Right atrium auricular region (tissue), 2 donors: Measurements from ENCODE around the gene SLC25A27. TPM values are rescaled to one million over a fixed set of nuclear protein-coding genes. Genes with fewer than 3 reads are reported as not detected.
A peak's percentile ranks its signal among the peaks of the same experiment; 100 is the strongest.

Experiments
- DNase-seq: peaks from one replicate; pipeline ENCODE4 v3.0.0-alpha.2; 2019; ENCODE audit warnings: low spot score
- H3K27ac ChIP-seq, 2 donors: fragments of 200-600 bp; sonication (generic); 1 replicate in 1 of 2; 2 replicates in 1 of 2; pipeline ENCODE4 v1.5.1; 2016 to 2019
- H3K27me3 ChIP-seq, 2 donors: fragments of 200-600 bp; sonication (generic); one replicate each; pipeline versions ENCODE4 v1.5.1 to v1.6.0; 2017 to 2019
- H3K36me3 ChIP-seq: fragments of 200-600 bp; sonication (generic); one replicate; pipeline ENCODE4 v1.5.1; 2016
- H3K4me1 ChIP-seq, 2 donors: fragments of 200-600 bp; sonication (generic); one replicate each; pipeline versions ENCODE4 v1.5.1 to v1.6.0; 2017 to 2019
- H3K4me3 ChIP-seq, 2 donors: fragments of 200-600 bp; sonication (generic); 1 replicate in 1 of 2; 2 replicates in 1 of 2; pipeline ENCODE4 v1.5.1; 2017 to 2019; ENCODE audit warnings: mild to moderate bottlenecking in 1 of 2, moderate library complexity in 1 of 2
- H3K9me3 ChIP-seq, 2 donors: fragments of 200-600 bp; sonication (generic); one replicate each; pipeline ENCODE4 v1.5.1; 2019
- total RNA-seq, 2 donors: library from RNA; depleted of rRNA; stranded (reverse); fragments of >200 nt; gene quantifications; one replicate each; pipeline ENCODE4 v1.1.0, GENCODE V29; 2016
- TF ChIP-seq, protein P1 (sequence below), 2 donors: fragments of 200-600 bp; sonication (generic); IDR thresholded peaks; one replicate each; pipeline ENCODE4 v1.5.1; 2019; ENCODE audit warnings: antibody characterized with exemption in 2 of 2

SLC25A27 gene
- total RNA-seq, 2 donors from 2014 or later: 6.2 to 7.5 TPM

DNA sequence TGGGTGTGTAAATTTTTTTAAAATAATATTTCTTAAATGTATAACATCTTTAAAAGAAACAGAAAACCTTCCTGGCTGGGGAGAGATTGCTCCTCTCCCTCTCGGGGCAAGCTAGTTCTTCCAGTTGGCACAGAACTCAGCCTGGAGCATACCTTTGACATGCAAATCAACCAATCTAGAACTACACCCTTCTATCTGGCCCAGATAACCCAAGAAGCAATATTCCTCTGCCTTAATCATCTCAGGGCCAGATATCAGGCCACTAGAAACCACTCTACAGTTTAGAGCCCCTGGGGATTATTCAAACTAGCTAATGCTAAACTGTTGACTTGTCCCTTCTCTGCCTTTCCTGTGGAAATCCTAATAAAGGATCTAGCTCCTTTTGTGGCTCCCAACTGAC is 34.0 kb upstream of the SLC25A27 start:
- Histone ChIP-seq H3K4me1 (no peaks in the 10 kb centered on the region), H3K9me3 (peaks cover 0 to 8% of the 10 kb centered on the region in 2 donors), H3K27me3 (no peaks in the 10 kb centered on the region), H3K36me3 (no peaks in the 10 kb centered on the region), H3K27ac (no peak overlapping the region), H3K4me3 (no peak overlapping the region)
- TF ChIP-seq, protein P1, sequence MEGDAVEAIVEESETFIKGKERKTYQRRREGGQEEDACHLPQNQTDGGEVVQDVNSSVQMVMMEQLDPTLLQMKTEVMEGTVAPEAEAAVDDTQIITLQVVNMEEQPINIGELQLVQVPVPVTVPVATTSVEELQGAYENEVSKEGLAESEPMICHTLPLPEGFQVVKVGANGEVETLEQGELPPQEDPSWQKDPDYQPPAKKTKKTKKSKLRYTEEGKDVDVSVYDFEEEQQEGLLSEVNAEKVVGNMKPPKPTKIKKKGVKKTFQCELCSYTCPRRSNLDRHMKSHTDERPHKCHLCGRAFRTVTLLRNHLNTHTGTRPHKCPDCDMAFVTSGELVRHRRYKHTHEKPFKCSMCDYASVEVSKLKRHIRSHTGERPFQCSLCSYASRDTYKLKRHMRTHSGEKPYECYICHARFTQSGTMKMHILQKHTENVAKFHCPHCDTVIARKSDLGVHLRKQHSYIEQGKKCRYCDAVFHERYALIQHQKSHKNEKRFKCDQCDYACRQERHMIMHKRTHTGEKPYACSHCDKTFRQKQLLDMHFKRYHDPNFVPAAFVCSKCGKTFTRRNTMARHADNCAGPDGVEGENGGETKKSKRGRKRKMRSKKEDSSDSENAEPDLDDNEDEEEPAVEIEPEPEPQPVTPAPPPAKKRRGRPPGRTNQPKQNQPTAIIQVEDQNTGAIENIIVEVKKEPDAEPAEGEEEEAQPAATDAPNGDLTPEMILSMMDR (IDR thresholded peaks at IDR 0.05): no peak
- DNase-seq: no peak

DNA sequence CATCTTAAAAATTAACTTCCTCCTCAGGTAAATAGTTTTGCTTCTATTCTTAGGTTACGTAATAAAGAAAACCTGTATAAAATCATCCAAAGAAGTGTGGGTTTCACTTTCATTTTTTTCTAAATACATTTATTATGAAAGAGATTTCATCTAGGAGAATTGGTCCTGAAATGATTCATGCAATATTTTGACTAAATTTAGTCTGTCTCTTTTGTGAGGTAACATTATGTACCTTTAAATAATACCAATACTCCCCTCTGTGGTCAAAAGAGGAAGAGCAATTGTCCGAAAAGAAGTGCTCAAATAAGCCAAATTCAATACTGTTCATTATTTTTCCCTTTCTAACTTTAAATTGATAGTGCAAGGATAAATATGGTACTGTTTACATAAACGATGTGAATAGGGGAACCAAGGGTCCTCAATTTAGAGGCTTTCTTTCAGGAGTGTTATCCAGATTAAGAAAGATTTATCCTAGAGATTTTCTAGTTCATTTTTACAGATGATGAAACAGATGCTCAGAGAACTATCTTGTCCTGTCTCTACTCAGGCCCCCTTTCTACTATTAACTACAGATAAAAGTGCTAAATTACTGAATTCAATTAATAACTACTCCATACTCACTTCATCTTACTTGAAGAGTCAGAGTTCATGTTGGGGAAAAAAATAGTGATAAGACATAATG is 26.4 kb upstream of the SLC25A27 start:
- Histone ChIP-seq H3K4me3 (no peak overlapping the region), H3K27ac (no peak overlapping the region), H3K9me3 (peaks cover 0 to 7% of the 10 kb centered on the region in 2 donors), H3K36me3 (no peaks in the 10 kb centered on the region), H3K4me1 (peaks cover 0 to 8% of the 10 kb centered on the region in 2 donors), H3K27me3 (no peaks in the 10 kb centered on the region)
- no peak for DNase-seq
- TF ChIP-seq, protein P1 (IDR thresholded peaks at IDR 0.05): peak; percentile 48 to 76

DNA sequence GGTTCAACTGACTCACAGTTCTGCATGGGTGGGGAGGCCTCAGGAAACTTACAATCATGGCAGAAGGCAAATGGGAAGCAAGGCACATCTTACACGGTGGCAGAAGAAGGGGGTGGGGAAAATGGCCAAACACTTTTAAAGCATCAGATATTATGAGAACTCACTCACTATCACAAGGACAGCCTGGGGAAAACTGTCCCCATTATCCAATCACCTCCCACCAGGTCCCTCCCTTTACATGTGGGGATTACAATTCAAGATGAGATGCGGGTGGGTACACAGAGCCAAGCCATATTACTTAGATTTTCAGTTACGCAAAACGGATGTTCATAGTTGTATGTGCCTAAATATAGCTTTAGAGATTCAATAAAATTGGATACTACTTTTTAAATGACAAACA is 25.8 kb upstream of the SLC25A27 start:
- TF ChIP-seq, protein P1 (IDR thresholded peaks at IDR 0.05): no peak

DNA sequence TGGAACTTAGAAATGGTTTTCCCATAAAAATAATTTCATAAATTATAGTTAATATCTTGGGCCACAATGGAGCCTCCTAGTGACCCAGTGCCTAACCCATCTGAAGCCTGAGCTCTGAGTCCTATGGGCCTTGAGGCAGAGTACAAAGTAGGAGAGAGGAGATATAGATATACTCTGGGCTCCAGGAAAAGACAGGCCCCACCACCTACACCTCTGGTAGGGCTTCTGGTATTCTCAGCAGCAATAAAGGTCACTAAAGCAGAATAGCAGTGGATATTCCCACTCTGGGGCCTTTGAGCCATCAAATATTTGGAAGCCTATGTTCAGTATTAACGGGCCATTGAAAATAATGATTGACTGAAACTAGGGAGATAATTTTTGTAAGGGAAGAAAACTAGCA is 24.3 kb upstream of the SLC25A27 start:
- Histone ChIP-seq H3K36me3 (no peaks in the 10 kb centered on the region), H3K9me3 (no peaks in the 10 kb centered on the region), H3K27ac (peak overlapping the region in 1 of 2 donors; percentile 17), H3K4me1 (peaks cover 0 to 8% of the 10 kb centered on the region in 2 donors), H3K4me3 (no peak overlapping the region), H3K27me3 (no peaks in the 10 kb centered on the region)
- no peak for DNase-seq
- TF ChIP-seq, protein P1 (IDR thresholded peaks at IDR 0.05): no peak

More for the DNA sequence above, 25.8 kb upstream of the SLC25A27 start:
- Histone ChIP-seq H3K36me3 (no peaks in the 10 kb centered on the region), H3K27me3 (no peaks in the 10 kb centered on the region), H3K27ac (no peak overlapping the region), H3K9me3 (peaks cover 0 to under 1% of the 10 kb centered on the region in 2 donors), H3K4me1 (peaks cover 0 to 8% of the 10 kb centered on the region in 2 donors), H3K4me3 (no peak overlapping the region)
- DNase-seq: no peak

DNA sequence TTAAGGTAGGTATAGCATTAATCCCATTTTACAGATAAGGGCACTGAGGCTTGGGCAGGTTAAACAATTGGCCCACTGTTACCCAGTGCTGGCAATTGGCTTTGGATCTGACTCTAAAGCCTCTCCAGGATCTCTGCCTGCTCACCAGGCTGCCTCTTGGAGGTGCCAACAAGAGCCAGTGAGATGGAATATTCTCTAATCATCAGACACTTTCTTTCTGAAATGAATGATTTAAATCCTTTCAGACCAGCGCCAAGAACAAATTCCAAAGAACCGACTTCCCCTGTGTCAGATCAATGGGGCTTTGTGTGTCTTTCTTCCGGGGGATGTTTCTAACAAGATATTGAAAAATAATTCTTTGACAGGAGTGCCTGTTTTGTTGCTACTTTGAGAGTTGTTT is 23.8 kb upstream of the SLC25A27 start:
- Histone ChIP-seq H3K27ac (peak overlapping the region in 1 of 2 donors; percentile 14), H3K27me3 (no peaks in the 10 kb centered on the region), H3K4me1 (peaks cover 0 to 8% of the 10 kb centered on the region in 2 donors), H3K36me3 (no peaks in the 10 kb centered on the region), H3K9me3 (no peaks in the 10 kb centered on the region), H3K4me3 (no peak overlapping the region)
- DNase-seq: no peak
- TF ChIP-seq, protein P1 (IDR thresholded peaks at IDR 0.05): no peak

DNA sequence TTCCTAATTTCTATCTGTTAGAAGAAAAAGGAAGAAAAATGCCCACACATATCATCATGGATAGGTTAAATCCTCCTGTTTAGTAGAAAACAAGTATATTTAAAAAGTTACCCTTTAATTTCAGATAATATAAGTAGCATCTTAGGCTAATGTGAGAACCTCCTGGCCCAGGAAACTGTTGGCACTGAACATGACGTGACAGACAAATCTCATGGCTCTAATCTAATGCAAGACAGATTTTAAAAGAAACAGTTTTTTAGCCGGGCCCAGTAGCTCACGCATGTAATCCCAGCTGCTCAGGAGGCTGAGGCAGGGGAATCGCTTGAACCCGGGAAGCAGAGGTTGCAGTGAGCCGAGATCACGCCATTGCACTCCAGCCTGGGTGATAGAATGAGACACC is 23.1 kb upstream of the SLC25A27 start:
- H3K36me3 ChIP-seq: no peaks in the 10 kb centered on the region
- H3K27me3 ChIP-seq: no peaks in the 10 kb centered on the region
- peaks cover 0 to 8% of the 10 kb centered on the region in 2 donors for H3K4me1 ChIP-seq
- no peak overlapping the region for H3K4me3 ChIP-seq
- TF ChIP-seq, protein P1 (IDR thresholded peaks at IDR 0.05): no peak
- DNase-seq: no peak
- peak overlapping the region in 1 of 2 donors; percentile 14 for H3K27ac ChIP-seq
- H3K9me3 ChIP-seq: no peaks in the 10 kb centered on the region
